Measurements from ENCODE around the gene LRRC28.

- TF ChIP-seq MAZ (CRISPR knock-in tag; conservative IDR thresholded peaks at IDR 0.05 in 1 of 2, IDR thresholded peaks at IDR 0.05 in 1 of 2): no peak
- TF ChIP-seq XRCC4 (IDR thresholded peaks at IDR 0.05; ENCODE audit: extremely low read depth, insufficient read depth, insufficient read length): no peak
- TF ChIP-seq POLR2A (conservative IDR thresholded peaks at IDR 0.05): no peak
- TF ChIP-seq RBM39 (optimal IDR thresholded peaks at IDR 0.05; ENCODE audit: low read depth, low read length): no peak
- no peak for TF ChIP-seq CHD4 (IDR thresholded peaks at IDR 0.05; ENCODE audit: insufficient read depth, insufficient replicate concordance, low read depth, low read length, poor library complexity, severe bottlenecking)
- TF ChIP-seq CCAR2 (IDR thresholded peaks at IDR 0.05; ENCODE audit: low read depth, low read length): no peak
- TF ChIP-seq ZFX (CRISPR knock-in tag; IDR thresholded peaks at IDR 0.05): no peak
- no peak for TF ChIP-seq SMARCB1 (IDR thresholded peaks at IDR 0.05; ENCODE audit: insufficient read length, low read depth)
- TF ChIP-seq TCF3 (CRISPR knock-in tag; IDR thresholded peaks at IDR 0.05): no peak
Measured at GRCh38 chr15:99406716-99407487, 155.6 kb downstream of the LRRC28 start.

All from K562 (cell line).